GM23338 (cell line): Measurements from ENCODE around the gene GUCY1A2. TPM values are rescaled to one million over a fixed set of nuclear protein-coding genes. Genes with fewer than 3 reads are reported as not detected.

Source experiments
- ATAC-seq: fragments of 200-7000 bp; cut with Tn5 transposase; 3 replicates; pipeline ENCODE4 v1.9.1; 2020
- DNase-seq: peaks from one replicate; pipeline ENCODE4 v3.0.0-alpha.2; 2015; ENCODE audit warnings: low spot score
- H2AFZ ChIP-seq: fragments of 200-600 bp; sonication (generic); 2 replicates; pipeline ENCODE4 v1.8.0; 2016; ENCODE audit warnings: antibody characterized with exemption, mild to moderate bottlenecking, moderate library complexity
- H3F3A ChIP-seq: fragments of 200-600 bp; sonication (generic); replicated peaks from 2 replicates; pipeline ENCODE4 v1.8.0; 2017; ENCODE audit warnings: antibody characterized with exemption, mixed run types, low read depth
- H3K27ac ChIP-seq: fragments of 200-600 bp; sonication (generic); 2 replicates; pipeline ENCODE4 v1.6.1; 2016; ENCODE audit warnings: low read depth
- H3K27me3 ChIP-seq: fragments of 200-600 bp; sonication (generic); 2 replicates; pipeline ENCODE4 v1.8.0; 2016; ENCODE audit warnings: mild to moderate bottlenecking, mixed run types, moderate library complexity; ENCODE audit not compliant: insufficient read depth
- H3K36me3 ChIP-seq: fragments of 200-600 bp; sonication (generic); 2 replicates; pipeline ENCODE4 v1.8.0; 2016; ENCODE audit warnings: mild to moderate bottlenecking; ENCODE audit not compliant: insufficient read depth
- H3K4me1 ChIP-seq: fragments of 200-600 bp; sonication (generic); 2 replicates; pipeline ENCODE4 v1.8.0; 2016; ENCODE audit warnings: mild to moderate bottlenecking, moderate library complexity; ENCODE audit not compliant: insufficient read depth
- H3K4me2 ChIP-seq: fragments of 200-600 bp; sonication (generic); 2 replicates; pipeline ENCODE4 v1.7.1; 2017; ENCODE audit warnings: mixed run types
- H3K4me3 ChIP-seq: fragments of 200-600 bp; sonication (generic); 2 replicates; pipeline ENCODE4 v1.6.1; 2016; ENCODE audit warnings: mixed run types
- H3K79me2 ChIP-seq: fragments of 200-600 bp; sonication (generic); replicated peaks from 2 replicates; pipeline ENCODE4 v1.8.0; 2017; ENCODE audit warnings: mild to moderate bottlenecking; ENCODE audit not compliant: insufficient read depth
- H3K9me2 ChIP-seq: fragments of 200-600 bp; sonication (generic); 2 replicates; pipeline ENCODE4 v1.8.0; 2017; ENCODE audit not compliant: insufficient read depth
- H4K20me1 ChIP-seq: fragments of 200-600 bp; sonication (generic); replicated peaks from 2 replicates; pipeline ENCODE4 v1.8.0; 2017; ENCODE audit warnings: mild to moderate bottlenecking; ENCODE audit not compliant: insufficient read depth
- H3K27ac Mint-ChIP-seq: 2 replicates; pipeline ENCODE4 v1.8.0; 2020; ENCODE audit warnings: inconsistent platforms, mild to moderate bottlenecking, moderate library complexity, mixed read lengths
- H3K27me3 Mint-ChIP-seq: 3 replicates; pipeline ENCODE4 v1.8.0; 2022; ENCODE audit warnings: low read depth, mild to moderate bottlenecking, moderate library complexity, mixed read lengths, inconsistent platforms; ENCODE audit not compliant: insufficient read depth, poor library complexity
- H3K36me3 Mint-ChIP-seq: 3 replicates; pipeline ENCODE4 v1.8.0; 2021; ENCODE audit warnings: low read depth, mild to moderate bottlenecking, inconsistent platforms, moderate library complexity, mixed read lengths
- H3K4me1 Mint-ChIP-seq: 3 replicates; pipeline ENCODE4 v1.8.0; 2020; ENCODE audit warnings: mild to moderate bottlenecking, inconsistent platforms, mixed read lengths
- H3K4me3 Mint-ChIP-seq: 3 replicates; pipeline ENCODE4 v1.8.0; 2021; ENCODE audit warnings: moderate library complexity, mild to moderate bottlenecking, inconsistent platforms, mixed read lengths
- H3K9me3 Mint-ChIP-seq: 3 replicates; pipeline ENCODE4 v1.8.0; 2020; ENCODE audit warnings: moderate library complexity, mild to moderate bottlenecking, inconsistent platforms, mixed read lengths
- EZH2 ChIP-seq: fragments of 200-600 bp; sonication (generic); IDR thresholded peaks from one replicate; pipeline ENCODE4 v1.8.0; 2017; ENCODE audit warnings: antibody characterized with exemption, mild to moderate bottlenecking, low read depth; ENCODE audit not compliant: unreplicated experiment
- EZH2phosphoT487 ChIP-seq: fragments of 200-600 bp; sonication (generic); IDR thresholded peaks from one replicate; pipeline ENCODE4 v1.8.1; 2018; ENCODE audit warnings: antibody characterized with exemption; ENCODE audit not compliant: unreplicated experiment
- JUNB ChIP-seq: IDR thresholded peaks from one replicate; pipeline ENCODE4 v1.6.1; 2016; ENCODE audit warnings: antibody characterized with exemption; ENCODE audit not compliant: unreplicated experiment
- NANOG ChIP-seq: IDR thresholded peaks from 2 replicates; pipeline ENCODE4 v1.6.1; 2016; ENCODE audit warnings: antibody characterized with exemption, borderline replicate concordance
- POLR2AphosphoS5 ChIP-seq: IDR thresholded peaks from 2 replicates; pipeline ENCODE4 v1.6.1; 2016; ENCODE audit warnings: antibody characterized with exemption, low read depth
- STAT1 ChIP-seq: IDR thresholded peaks from one replicate; pipeline ENCODE4 v1.6.1; 2016; ENCODE audit warnings: antibody characterized with exemption; ENCODE audit not compliant: unreplicated experiment
- ZNF114 ChIP-seq: fragments of 250-450 bp; sonication (Bioruptor Pico); IDR thresholded peaks from 2 replicates; pipeline ENCODE4 v1.5.0; 2020; ENCODE audit warnings: mild to moderate bottlenecking, moderate library complexity
- ZNF331 ChIP-seq: fragments of 250-450 bp; sonication (Bioruptor Pico); IDR thresholded peaks from 2 replicates; pipeline ENCODE4 v1.5.0; 2020; ENCODE audit warnings: low read depth, mild to moderate bottlenecking, moderate library complexity
- polyA plus RNA-seq: library from polyadenylated mRNA; unstranded; fragments of >200 nt; fragmentation: Nextera tagmentation; extraction: Ambion mirVana; gene quantifications from 2 replicates; pipeline ENCODE4 v1.2.1, GENCODE V29; 2016
- total RNA-seq: library from RNA; depleted of rRNA; stranded (reverse); fragments of >200 nt; shearing (Covaris generic); gene quantifications from 2 replicates; pipeline ENCODE4 v1.2.3, GENCODE V29; 2014
- TF ChIP-seq, protein P1 (sequence below): IDR thresholded peaks from one replicate; pipeline ENCODE4 v1.6.1; 2018; ENCODE audit warnings: antibody characterized with exemption; ENCODE audit not compliant: unreplicated experiment
- TF ChIP-seq, protein P2 (sequence below), 2 experiments: fragments of 200-600 bp in 1 of 2; sonication (generic) in 1 of 2; conservative IDR thresholded peaks; 2 replicates each; pipeline versions ENCODE4 v1.5.1 to v1.6.1; 2016 to 2017; ENCODE audit warnings: antibody characterized with exemption in 2 of 2, low read depth in 2 of 2, mild to moderate bottlenecking in 2 of 2, moderate library complexity in 1 of 2
- TF ChIP-seq, protein P3 (sequence below): fragments of 250-450 bp; sonication (Bioruptor Pico); IDR thresholded peaks from 2 replicates; pipeline ENCODE4 v1.5.0; 2020; ENCODE audit warnings: mild to moderate bottlenecking, moderate library complexity

The GUCY1A2 gene
- total and polyA plus RNA-seq, 2 experiments from 2014 or later, result 0.36 to 1.4 TPM

DNA sequence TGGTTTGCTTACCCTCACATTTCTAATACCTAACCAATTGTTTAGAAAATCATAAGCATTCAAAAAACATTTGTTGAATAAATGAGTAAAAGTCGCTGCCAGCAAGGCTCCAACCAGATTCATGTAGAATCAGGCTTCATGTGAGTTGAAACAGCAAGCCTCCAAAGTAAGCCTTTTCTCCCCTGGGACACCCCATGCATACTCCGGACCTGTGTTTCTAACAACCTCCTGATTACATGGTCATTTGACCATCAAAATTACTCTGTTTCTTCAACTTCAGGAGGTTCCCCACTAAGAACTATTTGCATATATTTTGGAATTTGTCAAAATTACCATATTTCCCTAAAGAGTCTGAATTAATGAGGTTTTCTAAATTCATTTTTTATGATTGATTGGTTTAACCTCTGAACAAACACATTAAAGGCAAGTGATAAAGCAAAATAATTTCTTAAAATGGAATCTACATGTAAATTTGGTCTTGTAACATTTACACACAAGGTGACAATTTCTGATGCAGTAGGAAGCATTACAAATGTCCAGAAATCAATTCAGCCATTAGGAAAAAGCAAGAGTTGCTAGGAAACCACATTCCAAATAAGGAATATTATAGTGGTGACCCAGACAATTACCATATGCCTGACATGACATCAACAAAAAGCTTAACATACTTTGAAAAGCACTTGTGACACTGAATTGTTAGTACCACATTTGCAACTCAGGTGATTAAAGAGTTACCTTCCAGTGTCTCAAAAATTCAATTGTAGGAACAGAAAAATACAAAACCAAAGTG lies 252.6 kb downstream of the GUCY1A2 start (continued):
- no peak for TF ChIP-seq STAT1
- TF ChIP-seq NANOG, result no peak
- no peak for TF ChIP-seq POLR2AphosphoS5
- TF ChIP-seq, protein P1, sequence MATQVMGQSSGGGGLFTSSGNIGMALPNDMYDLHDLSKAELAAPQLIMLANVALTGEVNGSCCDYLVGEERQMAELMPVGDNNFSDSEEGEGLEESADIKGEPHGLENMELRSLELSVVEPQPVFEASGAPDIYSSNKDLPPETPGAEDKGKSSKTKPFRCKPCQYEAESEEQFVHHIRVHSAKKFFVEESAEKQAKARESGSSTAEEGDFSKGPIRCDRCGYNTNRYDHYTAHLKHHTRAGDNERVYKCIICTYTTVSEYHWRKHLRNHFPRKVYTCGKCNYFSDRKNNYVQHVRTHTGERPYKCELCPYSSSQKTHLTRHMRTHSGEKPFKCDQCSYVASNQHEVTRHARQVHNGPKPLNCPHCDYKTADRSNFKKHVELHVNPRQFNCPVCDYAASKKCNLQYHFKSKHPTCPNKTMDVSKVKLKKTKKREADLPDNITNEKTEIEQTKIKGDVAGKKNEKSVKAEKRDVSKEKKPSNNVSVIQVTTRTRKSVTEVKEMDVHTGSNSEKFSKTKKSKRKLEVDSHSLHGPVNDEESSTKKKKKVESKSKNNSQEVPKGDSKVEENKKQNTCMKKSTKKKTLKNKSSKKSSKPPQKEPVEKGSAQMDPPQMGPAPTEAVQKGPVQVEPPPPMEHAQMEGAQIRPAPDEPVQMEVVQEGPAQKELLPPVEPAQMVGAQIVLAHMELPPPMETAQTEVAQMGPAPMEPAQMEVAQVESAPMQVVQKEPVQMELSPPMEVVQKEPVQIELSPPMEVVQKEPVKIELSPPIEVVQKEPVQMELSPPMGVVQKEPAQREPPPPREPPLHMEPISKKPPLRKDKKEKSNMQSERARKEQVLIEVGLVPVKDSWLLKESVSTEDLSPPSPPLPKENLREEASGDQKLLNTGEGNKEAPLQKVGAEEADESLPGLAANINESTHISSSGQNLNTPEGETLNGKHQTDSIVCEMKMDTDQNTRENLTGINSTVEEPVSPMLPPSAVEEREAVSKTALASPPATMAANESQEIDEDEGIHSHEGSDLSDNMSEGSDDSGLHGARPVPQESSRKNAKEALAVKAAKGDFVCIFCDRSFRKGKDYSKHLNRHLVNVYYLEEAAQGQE, result no peak

DNA sequence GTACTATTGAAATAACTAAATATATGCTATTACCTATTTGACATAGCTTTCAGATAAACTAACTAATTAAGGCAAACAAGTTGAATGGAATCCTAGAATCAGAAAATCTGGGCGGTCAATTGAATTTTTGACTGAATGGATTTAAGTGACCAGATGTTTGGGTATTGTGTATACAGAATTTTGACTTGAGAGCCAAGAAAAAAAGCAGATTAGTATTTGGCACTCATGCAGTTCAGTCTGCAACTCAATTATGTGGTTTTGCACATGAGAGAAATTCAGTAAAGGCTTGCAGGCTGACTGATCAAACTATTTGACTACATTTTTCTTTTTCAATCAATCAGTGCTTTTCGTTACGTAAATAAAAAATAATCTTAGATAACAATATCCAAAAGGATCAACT lies 254.8 kb downstream of the GUCY1A2 start:
- ATAC-seq (no peak), DNase-seq (no peak)
- Histone ChIP-seq H3K9me2 (no peaks in the 10 kb centered on the region), H2AFZ (no peak overlapping the region), H3K4me1 (peaks cover 9% of the 10 kb centered on the region), H4K20me1 (no peaks in the 10 kb centered on the region), H3K27me3 (no peaks in the 10 kb centered on the region), H3K36me3 (no peaks in the 10 kb centered on the region), H3K4me3 (no peak overlapping the region), H3K79me2 (no peaks in the 10 kb centered on the region), H3K4me2 (no peak overlapping the region), H3F3A (no peaks in the 10 kb centered on the region), H3K27ac (no peak overlapping the region)
- Mint-ChIP-seq H3K27ac (no peak overlapping the region), H3K4me3 (no peak overlapping the region), H3K4me1 (peaks cover 19% of the 10 kb centered on the region), H3K27me3 (no peaks in the 10 kb centered on the region), H3K36me3 (0 out of 3 replicates have a peak, but pooled peaks cover under 1% of the 10 kb centered on the region), H3K9me3 (no peaks in the 10 kb centered on the region)
- no peak for TF ChIP-seq POLR2AphosphoS5
- TF ChIP-seq, protein P2, sequence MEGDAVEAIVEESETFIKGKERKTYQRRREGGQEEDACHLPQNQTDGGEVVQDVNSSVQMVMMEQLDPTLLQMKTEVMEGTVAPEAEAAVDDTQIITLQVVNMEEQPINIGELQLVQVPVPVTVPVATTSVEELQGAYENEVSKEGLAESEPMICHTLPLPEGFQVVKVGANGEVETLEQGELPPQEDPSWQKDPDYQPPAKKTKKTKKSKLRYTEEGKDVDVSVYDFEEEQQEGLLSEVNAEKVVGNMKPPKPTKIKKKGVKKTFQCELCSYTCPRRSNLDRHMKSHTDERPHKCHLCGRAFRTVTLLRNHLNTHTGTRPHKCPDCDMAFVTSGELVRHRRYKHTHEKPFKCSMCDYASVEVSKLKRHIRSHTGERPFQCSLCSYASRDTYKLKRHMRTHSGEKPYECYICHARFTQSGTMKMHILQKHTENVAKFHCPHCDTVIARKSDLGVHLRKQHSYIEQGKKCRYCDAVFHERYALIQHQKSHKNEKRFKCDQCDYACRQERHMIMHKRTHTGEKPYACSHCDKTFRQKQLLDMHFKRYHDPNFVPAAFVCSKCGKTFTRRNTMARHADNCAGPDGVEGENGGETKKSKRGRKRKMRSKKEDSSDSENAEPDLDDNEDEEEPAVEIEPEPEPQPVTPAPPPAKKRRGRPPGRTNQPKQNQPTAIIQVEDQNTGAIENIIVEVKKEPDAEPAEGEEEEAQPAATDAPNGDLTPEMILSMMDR (conservative IDR thresholded peaks at IDR 0.05; ENCODE audit: low read depth in 2 of 2), result no peak
- no peak for TF ChIP-seq EZH2
- no peak for TF ChIP-seq ZNF331 (CRISPR knock-in tag)
- no peak for TF ChIP-seq JUNB
- TF ChIP-seq STAT1, result no peak
- no peak for TF ChIP-seq EZH2phosphoT487
- TF ChIP-seq ZNF114, result no peak
- TF ChIP-seq, protein P3, sequence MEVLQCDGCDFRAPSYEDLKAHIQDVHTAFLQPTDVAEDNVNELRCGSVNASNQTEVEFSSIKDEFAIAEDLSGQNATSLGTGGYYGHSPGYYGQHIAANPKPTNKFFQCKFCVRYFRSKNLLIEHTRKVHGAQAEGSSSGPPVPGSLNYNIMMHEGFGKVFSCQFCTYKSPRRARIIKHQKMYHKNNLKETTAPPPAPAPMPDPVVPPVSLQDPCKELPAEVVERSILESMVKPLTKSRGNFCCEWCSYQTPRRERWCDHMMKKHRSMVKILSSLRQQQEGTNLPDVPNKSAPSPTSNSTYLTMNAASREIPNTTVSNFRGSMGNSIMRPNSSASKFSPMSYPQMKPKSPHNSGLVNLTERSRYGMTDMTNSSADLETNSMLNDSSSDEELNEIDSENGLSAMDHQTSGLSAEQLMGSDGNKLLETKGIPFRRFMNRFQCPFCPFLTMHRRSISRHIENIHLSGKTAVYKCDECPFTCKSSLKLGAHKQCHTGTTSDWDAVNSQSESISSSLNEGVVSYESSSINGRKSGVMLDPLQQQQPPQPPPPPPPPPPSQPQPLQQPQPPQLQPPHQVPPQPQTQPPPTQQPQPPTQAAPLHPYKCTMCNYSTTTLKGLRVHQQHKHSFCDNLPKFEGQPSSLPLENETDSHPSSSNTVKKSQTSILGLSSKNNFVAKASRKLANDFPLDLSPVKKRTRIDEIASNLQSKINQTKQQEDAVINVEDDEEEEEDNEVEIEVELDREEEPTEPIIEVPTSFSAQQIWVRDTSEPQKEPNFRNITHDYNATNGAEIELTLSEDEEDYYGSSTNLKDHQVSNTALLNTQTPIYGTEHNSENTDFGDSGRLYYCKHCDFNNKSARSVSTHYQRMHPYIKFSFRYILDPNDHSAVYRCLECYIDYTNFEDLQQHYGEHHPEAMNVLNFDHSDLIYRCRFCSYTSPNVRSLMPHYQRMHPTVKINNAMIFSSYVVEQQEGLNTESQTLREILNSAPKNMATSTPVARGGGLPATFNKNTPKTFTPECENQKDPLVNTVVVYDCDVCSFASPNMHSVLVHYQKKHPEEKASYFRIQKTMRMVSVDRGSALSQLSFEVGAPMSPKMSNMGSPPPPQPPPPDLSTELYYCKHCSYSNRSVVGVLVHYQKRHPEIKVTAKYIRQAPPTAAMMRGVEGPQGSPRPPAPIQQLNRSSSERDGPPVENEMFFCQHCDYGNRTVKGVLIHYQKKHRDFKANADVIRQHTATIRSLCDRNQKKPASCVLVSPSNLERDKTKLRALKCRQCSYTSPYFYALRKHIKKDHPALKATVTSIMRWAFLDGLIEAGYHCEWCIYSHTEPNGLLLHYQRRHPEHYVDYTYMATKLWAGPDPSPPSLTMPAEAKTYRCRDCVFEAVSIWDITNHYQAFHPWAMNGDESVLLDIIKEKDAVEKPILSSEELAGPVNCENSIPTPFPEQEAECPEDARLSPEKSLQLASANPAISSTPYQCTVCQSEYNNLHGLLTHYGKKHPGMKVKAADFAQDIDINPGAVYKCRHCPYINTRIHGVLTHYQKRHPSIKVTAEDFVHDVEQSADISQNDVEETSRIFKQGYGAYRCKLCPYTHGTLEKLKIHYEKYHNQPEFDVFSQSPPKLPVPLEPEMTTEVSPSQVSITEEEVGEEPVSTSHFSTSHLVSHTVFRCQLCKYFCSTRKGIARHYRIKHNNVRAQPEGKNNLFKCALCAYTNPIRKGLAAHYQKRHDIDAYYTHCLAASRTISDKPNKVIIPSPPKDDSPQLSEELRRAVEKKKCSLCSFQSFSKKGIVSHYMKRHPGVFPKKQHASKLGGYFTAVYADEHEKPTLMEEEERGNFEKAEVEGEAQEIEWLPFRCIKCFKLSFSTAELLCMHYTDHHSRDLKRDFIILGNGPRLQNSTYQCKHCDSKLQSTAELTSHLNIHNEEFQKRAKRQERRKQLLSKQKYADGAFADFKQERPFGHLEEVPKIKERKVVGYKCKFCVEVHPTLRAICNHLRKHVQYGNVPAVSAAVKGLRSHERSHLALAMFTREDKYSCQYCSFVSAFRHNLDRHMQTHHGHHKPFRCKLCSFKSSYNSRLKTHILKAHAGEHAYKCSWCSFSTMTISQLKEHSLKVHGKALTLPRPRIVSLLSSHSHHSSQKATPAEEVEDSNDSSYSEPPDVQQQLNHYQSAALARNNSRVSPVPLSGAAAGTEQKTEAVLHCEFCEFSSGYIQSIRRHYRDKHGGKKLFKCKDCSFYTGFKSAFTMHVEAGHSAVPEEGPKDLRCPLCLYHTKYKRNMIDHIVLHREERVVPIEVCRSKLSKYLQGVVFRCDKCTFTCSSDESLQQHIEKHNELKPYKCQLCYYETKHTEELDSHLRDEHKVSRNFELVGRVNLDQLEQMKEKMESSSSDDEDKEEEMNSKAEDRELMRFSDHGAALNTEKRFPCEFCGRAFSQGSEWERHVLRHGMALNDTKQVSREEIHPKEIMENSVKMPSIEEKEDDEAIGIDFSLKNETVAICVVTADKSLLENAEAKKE (CRISPR knock-in tag), result no peak
